GM03348 (cell line): ENCODE results near the gene DUS2.

Experiments
- DNase-seq: peaks from one replicate; pipeline ENCODE4 v3.0.0; 2012; ENCODE audit warnings: low spot score

Gene DUS2

DNA sequence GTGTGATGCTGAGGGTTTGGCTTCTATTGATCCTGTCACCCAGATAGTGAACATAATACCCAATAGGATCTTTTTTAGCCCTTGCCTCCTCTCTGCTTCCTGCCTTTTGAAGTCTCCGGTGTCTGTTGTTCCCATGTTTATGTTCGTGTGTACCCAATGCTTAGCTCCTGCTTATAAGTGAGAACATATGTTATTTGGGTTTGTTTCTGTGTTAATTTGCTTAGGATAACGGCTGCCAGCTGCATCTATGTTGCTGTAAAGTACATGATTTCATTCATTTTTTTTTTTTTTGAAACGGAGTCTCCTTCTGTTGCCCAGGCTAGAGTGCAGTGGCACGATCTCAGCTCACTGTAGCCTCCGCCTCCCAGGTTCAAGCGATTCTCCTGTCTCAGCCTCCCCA lies 23.0 kb downstream of the DUS2 start:
- DNase-seq, result no peak

DNA sequence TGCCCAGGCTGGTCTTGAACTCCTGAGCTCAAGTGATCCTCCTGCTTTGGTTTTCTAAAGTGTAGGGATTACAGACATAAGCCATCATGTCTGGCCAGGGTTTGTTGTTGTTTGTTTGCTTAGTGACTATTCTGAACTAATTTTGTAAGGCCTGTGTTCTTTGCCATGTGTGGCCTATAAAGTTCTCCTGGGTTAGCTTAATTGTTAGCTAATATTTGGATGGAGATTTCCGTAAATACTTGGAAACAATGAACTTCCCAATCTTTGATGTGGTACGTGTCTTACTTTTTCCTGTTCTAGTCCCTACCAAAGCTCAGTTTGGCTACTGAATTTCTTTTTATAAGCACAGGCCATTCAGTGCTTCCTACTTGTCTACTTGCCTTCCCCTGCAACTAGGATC lies 24.9 kb downstream of the DUS2 start:
- no peak for DNase-seq

DNA sequence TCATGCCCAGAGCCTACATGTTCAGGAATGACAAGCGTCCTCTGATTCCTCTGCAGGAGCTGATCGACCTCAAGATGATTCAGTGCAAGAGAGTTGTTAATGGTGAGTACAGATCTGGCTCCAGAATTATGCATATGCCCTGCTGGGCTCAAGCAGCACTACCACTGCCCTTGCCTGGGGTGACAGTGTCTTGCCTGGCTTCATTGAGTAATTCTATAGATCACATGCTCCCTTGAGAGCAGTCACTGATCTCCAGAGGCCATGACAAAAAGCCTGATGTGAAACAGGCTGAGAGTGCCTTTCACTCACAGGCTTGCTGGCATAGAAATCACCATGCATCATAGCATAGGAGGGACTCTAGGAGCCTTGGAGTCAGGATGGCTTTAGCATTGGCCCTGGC lies 26.4 kb downstream of the DUS2 start:
- no peak for DNase-seq

DNA sequence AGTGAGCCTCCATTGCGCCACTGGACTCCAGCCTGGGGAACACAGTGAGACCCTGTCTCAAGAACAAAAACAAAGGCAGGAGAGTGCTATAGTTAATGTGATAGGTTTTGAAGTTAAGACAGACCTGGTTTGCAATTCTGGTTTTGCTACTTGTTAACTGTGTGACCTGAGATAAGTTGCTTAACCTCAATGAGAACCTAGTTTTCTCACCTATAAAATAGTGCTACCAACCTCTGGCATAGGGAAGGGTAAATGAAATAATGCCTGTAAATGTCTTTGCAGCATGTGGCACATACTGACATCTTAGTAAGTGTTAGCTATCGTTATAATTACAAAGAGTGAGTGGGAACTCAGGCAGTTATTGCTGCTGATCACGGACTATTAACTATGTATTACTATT lies 32.3 kb downstream of the DUS2 start:
- no peak for DNase-seq

DNA sequence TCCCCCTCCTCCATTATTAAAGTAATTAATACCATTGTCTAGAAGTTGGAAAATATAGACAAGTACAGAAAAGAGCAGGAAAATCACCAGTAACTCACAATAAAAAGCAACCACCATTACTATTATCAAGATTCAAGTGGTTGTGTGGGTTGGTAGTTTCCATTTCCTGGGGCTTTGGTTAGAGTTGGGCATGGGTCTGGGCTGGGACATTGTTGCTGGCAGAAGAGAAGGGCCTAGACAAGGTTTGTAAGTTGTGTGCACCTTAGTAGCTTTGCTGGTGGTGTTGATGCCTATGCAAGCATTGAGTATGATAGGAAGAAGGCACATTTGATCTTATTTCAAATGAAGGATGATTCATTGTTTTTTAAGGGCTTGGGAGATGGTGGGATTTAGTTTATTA lies 36.7 kb downstream of the DUS2 start:
- no peak for DNase-seq

DNA sequence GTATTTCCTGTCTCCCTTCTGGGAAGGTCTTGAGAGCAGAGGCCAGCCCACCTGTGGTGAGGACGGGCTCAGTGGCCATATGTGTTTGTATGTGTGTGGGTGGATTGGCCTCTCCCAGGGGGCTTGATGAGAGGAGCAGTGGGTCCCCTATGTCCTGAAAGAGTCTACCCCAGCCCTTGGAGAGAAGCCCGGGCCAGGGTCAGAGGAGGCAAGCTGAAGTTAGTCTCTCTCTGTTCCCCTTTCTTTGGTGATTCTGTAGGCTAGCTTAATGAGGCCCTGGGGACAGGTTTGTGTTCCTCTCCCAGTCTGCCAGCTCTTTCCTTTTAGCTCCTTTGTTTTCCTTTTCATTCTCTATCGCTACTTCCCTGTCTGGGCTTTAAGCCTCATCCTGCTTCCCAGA lies 38.3 kb downstream of the DUS2 start:
- no peak for DNase-seq

DNA sequence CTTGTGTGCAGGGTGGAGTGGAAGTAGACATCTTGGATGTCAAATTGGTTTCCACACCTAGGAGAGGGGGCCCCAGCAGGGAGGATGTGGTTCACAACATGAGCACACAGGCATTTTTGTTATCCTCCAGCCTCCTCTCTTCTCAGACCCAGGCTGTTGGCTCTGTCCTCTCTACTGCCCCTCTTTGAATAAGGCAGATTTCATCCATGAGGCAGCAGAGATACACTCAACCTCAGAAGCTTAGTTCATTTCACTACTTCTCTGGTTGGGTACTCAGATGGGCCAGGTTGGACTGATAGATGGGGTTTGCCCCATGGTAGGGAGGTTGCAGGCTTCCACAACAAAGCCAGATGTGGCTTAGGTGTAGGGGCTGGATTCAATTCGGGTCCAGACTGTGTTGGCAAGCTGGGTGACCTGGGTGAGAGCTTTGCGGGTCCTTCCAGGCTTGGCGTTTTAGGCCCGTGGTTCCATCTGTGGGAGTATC lies 39.9 kb downstream of the DUS2 start:
- DNase-seq, result no peak

DNA sequence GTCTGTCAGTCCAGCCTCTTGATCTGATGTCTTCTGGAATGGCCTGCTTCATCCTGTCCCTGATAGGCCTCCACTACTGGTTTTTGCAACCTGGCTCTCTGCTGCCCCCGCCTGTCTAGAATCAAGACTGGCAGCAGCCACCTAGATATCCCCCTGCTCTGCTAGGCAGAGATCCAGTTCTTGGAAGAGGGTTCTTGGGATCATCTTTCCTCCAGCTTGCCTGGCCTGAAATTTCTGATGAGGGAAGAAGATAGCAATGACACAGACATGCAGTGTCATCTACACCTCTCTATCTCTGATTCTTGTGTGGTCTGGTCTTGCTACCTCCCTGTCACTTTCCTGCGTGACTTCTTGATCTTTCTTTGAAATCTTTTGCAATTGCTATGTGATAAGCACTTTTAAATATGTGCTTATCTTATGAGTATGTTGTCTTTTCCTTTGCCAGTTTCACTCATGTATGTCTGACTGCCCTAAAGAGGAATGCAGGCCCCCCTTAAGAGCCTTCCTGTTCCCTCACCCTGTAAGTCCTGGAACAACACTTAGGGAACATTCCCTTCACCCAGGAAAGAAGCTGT lies 41.8 kb downstream of the DUS2 start:
- DNase-seq, result peak; percentile 74

DNA sequence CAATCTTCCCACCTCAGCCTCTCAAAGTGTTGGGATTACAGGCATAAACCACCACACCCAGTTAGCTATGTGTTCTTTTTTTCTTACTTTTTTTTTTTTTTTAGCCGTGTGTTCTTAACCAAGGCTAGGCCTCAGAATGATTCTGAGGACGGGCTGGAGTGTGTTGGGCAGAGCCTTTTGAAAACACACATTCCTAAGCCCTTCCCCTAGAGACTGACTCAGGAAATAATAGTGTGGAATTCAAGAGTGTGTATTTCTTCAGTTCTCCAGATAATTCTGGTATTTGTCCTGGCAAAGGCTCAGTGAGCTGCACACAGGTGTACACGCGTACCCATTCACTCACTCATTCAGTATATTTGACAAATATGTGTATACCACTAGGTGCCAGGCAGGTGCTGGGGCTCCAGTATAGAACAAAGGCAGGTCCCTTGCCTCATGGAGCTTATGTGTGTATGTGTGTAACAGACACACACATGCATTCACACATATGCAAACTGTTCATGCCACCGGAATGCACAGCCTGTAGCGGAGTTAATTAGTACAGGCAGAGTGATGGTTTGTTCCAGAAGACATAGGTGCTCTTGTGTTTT lies 42.7 kb downstream of the DUS2 start:
- DNase-seq, result peak; percentile 64

DNA sequence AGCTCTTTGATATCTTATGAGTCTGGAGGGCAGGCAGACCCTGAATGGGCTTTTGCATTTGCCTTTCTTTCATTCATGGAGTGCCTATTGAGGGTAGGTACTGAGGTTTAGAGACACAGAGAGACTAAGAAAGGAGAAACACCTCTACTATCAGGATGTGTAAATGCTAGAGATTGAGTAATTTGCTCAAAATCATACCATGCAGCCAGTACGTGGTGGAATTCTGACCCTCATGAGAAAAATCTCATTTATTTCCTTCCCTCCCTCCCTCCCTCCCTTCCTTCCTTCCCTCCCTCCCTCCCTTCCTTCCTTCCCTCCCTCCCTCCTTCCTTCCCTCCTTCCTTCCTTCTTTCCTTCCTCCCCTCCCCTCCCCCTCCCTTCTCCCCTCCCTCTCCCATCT lies 43.7 kb downstream of the DUS2 start:
- no peak for DNase-seq

DNA sequence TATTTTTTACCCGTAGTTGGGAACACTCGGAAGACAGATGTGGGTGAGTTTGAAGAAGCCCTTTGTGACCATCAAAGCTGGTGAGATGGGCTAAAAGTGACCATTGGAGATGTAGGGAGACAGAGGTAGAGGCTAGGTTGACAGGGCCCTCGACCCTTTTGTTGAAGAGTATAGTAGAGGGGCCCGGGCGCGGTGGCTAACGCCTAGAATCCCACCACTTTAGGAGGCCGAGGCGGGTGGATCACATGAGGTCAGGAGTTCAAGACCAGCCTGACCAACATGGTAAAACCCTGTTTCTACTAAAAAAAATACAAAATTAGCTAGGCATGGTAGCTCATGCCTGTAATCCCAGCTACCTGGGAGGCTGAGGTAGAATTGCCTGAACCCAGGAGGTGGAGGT lies 45.8 kb downstream of the DUS2 start:
- no peak for DNase-seq

DNA sequence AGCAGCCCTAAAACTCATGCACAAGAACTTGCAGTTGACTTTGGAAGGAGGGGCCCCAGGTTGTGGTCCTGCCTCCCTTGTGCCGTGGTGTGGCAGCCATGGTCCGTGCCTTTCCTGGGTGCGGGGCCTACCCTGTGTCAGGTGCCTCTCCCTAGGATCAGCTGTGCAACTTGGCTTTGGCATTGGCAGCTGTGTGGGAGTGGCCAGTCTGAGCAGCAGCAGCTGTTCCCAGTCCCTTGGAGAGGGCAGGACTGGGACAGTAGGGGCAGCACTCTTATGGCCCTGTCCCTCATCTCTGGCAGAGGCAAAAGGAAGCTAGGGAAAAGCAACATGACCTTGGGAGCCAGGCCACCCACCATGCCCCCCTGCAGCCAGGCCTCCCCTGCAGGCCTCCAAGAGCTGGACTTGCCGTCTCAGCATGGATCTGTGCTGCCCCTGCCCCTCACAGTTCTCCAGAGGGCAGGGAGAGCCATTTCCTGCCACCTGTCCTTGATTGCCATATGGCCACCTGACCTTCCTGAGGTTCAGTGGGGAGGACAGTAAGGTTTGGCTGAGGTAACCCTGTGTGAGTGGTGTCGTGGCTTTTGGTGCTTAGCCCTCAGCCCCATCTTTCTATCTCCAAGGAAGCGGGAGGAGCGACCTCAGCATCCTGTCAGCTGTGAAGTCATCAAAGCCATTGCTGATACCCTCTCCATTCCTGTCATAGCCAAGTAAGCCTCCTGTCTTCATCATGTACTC lies 46.6 kb downstream of the DUS2 start:
- DNase-seq, result no peak

DNA sequence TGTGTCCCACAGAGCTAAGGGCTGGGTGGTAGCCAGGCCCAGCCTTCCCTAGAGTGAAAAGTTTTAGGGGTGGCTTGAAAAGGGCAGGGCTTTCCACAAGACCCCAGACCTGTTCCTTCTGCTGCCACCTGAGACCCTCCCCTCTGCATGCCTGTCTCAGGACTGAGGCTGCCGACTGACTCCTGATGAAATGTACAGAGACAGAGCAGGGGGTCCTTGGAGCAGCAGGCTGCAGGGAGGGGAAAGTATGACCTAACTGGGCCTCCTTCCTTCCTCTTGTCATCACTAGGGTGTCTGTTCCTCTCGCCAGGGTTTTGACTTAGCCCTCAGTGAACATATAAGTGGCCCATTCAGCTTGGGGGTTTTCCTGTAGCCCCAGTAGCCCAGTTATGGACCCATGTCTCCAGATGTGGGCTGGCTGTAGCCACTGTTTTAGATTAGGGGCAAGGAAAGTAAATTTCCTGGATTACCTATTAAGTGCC lies 47.2 kb downstream of the DUS2 start:
- no peak for DNase-seq

DNA sequence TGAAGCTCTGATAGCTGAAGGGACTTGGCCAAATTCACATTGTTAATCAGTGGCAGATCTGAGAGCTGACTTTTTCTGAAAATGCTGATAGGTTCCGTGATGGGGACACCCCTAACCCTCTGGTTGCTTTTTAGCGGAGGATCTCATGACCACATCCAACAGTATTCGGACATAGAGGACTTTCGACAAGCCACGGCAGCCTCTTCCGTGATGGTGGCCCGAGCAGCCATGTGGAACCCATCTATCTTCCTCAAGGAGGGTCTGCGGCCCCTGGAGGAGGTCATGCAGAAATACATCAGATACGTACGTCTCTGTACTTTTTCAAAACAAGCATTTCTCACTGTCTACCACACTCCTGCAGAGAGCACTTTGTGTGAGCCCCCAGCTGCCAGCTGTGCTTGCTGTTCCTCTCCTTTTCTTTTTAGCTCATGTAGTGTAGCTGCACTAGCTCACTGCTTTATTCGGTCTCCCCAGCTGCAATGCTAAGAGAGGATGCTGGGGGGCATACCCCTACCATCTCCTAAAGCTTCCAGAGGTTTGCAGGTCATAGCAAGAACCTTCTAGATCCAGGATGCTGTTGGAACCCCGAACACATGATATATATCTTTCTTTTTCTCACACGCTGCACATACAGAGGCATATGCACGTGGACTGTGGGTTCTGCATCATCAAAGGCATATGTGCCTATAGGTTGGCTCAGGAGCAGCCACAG lies 47.9 kb downstream of the DUS2 start:
- no peak for DNase-seq

DNA sequence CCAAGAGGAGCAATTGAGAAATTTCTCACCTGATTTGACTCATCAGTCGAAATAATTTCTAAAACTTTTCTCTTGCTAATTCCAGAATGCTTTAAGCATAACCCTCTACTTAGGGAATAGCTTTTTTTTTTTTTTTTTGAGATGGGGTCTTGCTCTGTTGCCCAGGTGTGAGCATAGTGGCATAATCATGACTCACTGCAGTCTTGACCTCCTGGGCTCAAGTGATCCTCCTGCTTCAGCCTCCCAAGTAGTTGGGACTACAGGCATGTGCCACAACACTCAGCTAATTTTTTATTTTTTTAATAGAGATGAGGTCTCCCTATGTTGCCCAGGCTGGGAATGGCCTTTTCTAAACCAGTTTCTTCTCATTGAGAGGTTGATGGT lies 48.4 kb downstream of the DUS2 start:
- DNase-seq, result no peak

DNA sequence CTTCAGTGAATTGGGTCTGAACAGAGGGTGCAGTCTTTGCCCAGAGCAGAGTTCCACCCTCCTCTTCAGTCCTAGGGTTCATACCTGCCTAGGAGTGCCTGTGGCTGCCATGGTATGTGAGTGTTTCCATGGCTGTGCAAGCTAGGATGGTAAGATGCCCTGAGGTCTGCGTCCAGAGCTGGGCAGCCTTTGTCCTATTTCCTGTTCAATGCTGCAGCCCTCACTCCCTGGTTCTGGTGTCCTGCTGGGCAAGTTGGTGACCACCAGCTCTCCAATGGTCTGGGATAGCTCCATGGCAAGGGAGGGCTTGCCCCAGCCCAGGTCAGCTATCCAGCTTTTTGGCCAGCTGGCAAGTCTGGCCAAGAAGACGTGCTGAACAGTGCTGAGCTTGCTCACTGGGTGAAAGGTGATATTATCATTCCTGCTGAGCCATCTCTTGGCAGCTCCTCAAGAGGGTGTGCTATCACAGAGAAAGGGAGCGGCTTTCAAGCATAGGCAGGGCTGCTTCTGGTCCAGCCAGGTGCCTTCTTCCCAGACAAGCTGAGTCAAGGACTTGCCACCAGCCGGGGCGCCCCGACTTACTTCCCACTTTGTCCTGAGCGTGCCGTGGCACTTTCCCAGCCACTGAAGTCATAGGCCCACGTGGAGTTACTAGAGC lies 49.1 kb downstream of the DUS2 start:
- peak; percentile 55 for DNase-seq

DNA sequence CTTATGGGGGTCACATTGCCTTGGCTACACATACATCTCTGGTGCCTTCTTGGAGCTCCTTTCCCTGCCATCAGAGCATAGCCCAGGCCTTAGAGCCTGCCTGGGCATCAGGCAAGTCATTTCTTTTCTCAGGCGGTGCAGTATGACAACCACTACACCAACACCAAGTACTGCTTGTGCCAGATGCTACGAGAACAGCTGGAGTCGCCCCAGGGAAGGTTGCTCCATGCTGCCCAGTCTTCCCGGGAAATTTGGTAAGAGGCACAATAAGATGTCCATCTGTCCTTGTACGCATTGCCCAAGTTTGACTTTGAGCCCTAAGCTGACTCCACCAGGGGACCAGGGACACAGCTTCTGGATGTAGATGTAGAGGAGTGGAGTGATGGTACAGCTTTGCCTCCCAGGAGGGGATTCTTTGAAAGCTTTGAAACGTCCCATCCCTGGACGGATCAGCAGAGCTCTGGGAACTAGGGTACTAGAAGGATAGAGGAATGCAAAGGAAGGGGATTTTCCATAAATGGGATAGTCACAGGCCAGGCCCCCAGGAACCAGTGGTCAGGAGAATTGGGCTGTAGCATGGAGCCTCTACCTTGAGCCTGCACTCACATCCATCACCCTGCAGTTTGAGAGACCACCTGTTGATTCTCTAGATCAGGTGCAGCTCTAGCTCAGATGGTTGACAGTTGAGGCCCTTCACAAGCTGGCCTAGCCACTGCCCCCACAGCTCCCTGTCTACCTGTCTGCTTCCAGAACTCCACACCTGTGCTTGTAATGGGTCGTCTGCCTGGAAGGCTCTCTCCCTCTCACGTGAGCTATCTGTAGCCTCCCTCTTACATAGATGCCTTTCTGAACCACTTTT lies 51.0 kb downstream of the DUS2 start:
- no peak for DNase-seq

DNA sequence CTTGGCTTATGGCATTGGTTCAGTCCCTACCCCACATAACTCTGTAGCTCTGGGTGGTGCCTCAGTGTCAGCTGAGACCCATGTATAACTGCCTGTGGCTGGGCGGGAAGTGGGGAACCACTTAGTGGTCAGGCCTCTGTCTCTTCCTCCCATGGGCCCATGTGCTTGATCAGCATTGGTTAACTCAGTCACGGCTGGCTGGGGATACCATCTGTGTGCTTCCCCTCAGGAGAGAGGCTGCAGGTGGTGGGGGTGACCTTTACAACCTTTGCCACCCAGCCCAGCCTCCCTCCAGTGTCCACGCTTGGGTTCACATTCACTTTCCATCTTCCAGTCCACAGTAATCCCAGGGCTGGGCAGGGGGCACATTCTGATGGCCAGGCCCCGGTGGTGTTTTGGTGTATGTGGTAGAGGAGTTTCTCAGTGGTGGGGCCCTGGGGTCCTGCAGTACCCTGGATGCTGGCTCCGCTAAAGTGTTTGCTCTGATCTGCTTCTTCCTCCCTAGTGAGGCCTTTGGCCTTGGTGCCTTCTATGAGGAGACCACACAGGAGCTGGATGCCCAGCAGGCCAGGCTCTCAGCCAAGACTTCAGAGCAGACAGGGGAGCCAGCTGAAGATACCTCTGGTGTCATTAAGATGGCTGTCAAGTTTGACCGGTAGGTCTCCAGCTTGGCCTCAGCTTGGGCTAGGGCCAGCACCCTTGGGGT lies 51.9 kb downstream of the DUS2 start:
- DNase-seq, result no peak

DNA sequence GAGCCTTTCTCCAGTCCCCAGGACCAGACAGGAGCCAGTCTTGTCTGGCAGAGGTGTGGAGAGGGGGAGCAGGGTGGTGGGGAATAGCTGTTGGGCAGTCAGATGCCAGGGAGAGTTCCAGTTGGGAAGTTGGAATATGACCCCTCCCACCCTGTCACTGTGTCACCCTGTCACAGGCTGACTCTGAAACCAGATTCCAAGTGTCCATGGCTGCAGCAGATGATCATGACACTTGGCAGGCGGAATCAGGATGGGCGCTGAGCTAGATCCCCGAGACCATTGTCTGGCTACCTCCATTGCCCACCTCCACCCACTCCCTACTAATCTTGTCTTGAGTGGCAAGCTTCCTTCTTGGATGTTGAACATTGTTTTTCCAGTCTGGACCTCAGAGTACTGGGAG lies 52.9 kb downstream of the DUS2 start:
- DNase-seq, result no peak

DNA sequence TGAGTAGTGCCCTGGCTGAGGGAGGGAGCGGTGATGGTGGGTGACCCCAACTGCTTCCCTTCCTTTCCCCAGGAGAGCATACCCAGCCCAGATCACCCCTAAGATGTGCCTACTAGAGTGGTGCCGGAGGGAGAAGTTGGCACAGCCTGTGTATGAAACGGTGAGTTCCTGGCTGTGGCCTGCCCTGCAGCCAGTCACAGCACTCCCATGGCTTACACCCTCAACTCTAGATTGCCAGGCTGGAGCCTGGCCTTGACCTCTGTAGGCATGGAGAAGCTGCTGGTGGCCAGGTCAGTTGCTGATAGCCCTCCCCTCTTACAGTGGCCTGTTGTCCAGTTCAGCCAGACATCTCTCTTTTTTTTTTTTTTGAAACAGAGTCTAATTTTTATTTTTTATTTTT lies 53.5 kb downstream of the DUS2 start:
- DNase-seq, result no peak
